Ovary (tissue), 9 donors: ENCODE results near the gene BICD2. TPM values are rescaled to one million over a fixed set of nuclear protein-coding genes. Genes with fewer than 3 reads are reported as not detected.

Experiments used
- DNase-seq, 5 donors: peaks; one replicate each; pipeline ENCODE4 v3.0.0-alpha.2; 2019 to 2020
- H3K27ac ChIP-seq, 2 donors: fragments of 200-600 bp; one replicate each; pipeline versions ENCODE4 v1.5.1 to v1.8.0; 2019 to 2022
- H3K27me3 ChIP-seq: fragments of 200-600 bp; one replicate; pipeline ENCODE4 v1.8.0; 2022
- H3K36me3 ChIP-seq: fragments of 200-600 bp; sonication (generic); one replicate; pipeline ENCODE4 v1.5.1; 2019
- H3K4me1 ChIP-seq: one replicate; pipeline ENCODE4 v1.8.1; 2013; ENCODE audit warnings: mild to moderate bottlenecking, moderate library complexity; ENCODE audit not compliant: insufficient read depth
- H3K4me3 ChIP-seq: fragments of 200-600 bp; sonication (generic); one replicate; pipeline ENCODE4 v1.5.1; 2017
- H3K9me3 ChIP-seq, 2 donors: fragments of 200-600 bp in 1 of 2; sonication (generic) in 1 of 2; one replicate each; pipeline versions ENCODE4 v1.5.1 to v1.8.1; 2013 to 2019; ENCODE audit warnings: mild to moderate bottlenecking in 1 of 2, moderate library complexity in 1 of 2
- EP300 ChIP-seq: sonication (generic); formaldehyde crosslinking; IDR thresholded peaks from one replicate; pipeline ENCODE4 v1.6.1; 2017; ENCODE audit warnings: antibody characterized with exemption
- POLR2A ChIP-seq: fragments of 450-650 bp; IDR thresholded peaks from one replicate; pipeline ENCODE4 v1.6.1; 2017; ENCODE audit warnings: antibody characterized with exemption, mild to moderate bottlenecking, moderate library complexity
- WGBS, 3 donors: extraction: QIAGEN DNeasy Blood & Tissue Kit in 1 of 3; methylation state at CpG; one replicate each; pipeline versions ENCODE4 v1.1.5 to v1.1.7; 2013 to 2017; 5-methylcytosine and 5-hydroxymethylcytosine counted together
- intact Hi-C, 4 donors: fragments of 100-400 bp; cut with DNase I; formaldehyde crosslinking; loops; one replicate each; pipeline versions ENCODE4 v1.11.0 to v1.15.1; 2022 to 2023
- polyA plus RNA-seq, 2 donors: library from polyadenylated mRNA; stranded (reverse); fragments of 200-250 nt in 1 of 2; fragments of 350-450 nt in 1 of 2; fragmentation: Illumina TruSeq in 1 of 2; extraction: RNeasy Lipid Tissue Mini Kit (QIAGEN cat#74804) in 1 of 2; gene quantifications; one replicate each; pipeline ENCODE4 v1.2.3, GENCODE V29; 2013 to 2014
- total RNA-seq, 7 donors: library from RNA; depleted of rRNA in 2 of 7; stranded (reverse); fragments of >200 nt in 2 of 7; fragmentation: NEBNext Ultra II Directional in 3 of 7; extraction: Animal tissue kit (Norgen Biotek cat#: 25700) in 3 of 7; gene quantifications; one replicate each; pipeline versions ENCODE4 v1.1.0 to v1.2.4, GENCODE V29; 2016 to 2023
- TF ChIP-seq, protein P1 (sequence below), 3 donors: fragments of 450-650 bp in 2 of 3; fragments of 200-600 bp in 1 of 3; IDR thresholded peaks; one replicate each; pipeline versions ENCODE4 v1.5.1 to v1.8.0; 2016 to 2022; ENCODE audit warnings: antibody characterized with exemption in 3 of 3, mild to moderate bottlenecking in 1 of 3
- donor health status: DM: no; HTN: no; CAD: no; lungs with moderate emphysema.
- donor health status: DM: no; HTN: no; CAD: no.
- donor health status: Bipolar disorder and iron deficiency.
- donor health status: DM: yes; HTN: yes; CAD: no.
- donor health status: DM: no; HTN: no; CAD: no.
- donor health status: DM: yes; HTN: yes; CAD: no.

BICD2 gene
- total and polyA plus RNA-seq, 9 donors: 13.9 to 28.7 (median 20.6) TPM

DNA sequence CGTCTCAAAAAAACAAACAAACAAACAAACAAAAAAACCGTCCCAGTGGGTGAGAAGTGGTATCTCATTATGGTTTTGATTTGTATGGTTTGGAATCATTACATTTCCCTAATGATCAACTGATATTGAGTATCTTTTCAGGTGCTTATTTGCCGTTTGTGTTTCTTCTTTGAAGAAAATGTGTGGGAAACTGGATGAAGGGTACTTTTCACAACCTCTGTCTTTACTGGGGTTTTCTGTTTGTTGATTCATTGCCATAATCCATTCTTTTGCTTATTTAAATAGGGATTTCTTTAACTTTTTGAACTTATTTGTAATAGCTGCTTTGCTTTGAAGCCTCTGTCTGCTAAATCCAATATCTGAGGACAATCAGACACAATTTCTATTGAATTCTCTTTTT is 9.2 kb upstream of the BICD2 start:
- peaks cover 0 to 2% of the 10 kb centered on the region in 2 donors for H3K9me3 ChIP-seq
- H3K36me3 ChIP-seq: no peaks in the 10 kb centered on the region
- H3K27ac ChIP-seq: no peak overlapping the region
- H3K4me3 ChIP-seq: no peak overlapping the region
- H3K27me3 ChIP-seq: no peaks in the 10 kb centered on the region
- 88 to 92% (median 91%) methylated on average over 3 of the region's 3 CpGs for WGBS, 3 donors
- no peak for TF ChIP-seq POLR2A
- TF ChIP-seq EP300: no peak
- TF ChIP-seq, protein P1, sequence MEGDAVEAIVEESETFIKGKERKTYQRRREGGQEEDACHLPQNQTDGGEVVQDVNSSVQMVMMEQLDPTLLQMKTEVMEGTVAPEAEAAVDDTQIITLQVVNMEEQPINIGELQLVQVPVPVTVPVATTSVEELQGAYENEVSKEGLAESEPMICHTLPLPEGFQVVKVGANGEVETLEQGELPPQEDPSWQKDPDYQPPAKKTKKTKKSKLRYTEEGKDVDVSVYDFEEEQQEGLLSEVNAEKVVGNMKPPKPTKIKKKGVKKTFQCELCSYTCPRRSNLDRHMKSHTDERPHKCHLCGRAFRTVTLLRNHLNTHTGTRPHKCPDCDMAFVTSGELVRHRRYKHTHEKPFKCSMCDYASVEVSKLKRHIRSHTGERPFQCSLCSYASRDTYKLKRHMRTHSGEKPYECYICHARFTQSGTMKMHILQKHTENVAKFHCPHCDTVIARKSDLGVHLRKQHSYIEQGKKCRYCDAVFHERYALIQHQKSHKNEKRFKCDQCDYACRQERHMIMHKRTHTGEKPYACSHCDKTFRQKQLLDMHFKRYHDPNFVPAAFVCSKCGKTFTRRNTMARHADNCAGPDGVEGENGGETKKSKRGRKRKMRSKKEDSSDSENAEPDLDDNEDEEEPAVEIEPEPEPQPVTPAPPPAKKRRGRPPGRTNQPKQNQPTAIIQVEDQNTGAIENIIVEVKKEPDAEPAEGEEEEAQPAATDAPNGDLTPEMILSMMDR (IDR thresholded peaks at IDR 0.05): no peak
- peaks cover 1% of the 10 kb centered on the region for H3K4me1 ChIP-seq
- DNase-seq: no peak
- intact Hi-C loops: no loop called here

- TF ChIP-seq, protein P1 (IDR thresholded peaks at IDR 0.05): no peak
- no peak for TF ChIP-seq POLR2A
- TF ChIP-seq EP300: no peak
- H3K4me3 ChIP-seq: no peak overlapping the region
- no peaks in the 10 kb centered on the region for H3K27me3 ChIP-seq
- 94 to 97% (median 94%) methylated on average over 5 of the region's 5 CpGs for WGBS, 3 donors
- H3K36me3 ChIP-seq: no peaks in the 10 kb centered on the region
- DNase-seq: no peak
- H3K4me1 ChIP-seq: peaks cover 1% of the 10 kb centered on the region
- intact Hi-C loops: no loop called here
- H3K27ac ChIP-seq: no peak overlapping the region
- H3K9me3 ChIP-seq: no peaks in the 10 kb centered on the region
Measured at GRCh38 chr9:92771309-92771708, 6.7 kb upstream of the BICD2 start.

DNA sequence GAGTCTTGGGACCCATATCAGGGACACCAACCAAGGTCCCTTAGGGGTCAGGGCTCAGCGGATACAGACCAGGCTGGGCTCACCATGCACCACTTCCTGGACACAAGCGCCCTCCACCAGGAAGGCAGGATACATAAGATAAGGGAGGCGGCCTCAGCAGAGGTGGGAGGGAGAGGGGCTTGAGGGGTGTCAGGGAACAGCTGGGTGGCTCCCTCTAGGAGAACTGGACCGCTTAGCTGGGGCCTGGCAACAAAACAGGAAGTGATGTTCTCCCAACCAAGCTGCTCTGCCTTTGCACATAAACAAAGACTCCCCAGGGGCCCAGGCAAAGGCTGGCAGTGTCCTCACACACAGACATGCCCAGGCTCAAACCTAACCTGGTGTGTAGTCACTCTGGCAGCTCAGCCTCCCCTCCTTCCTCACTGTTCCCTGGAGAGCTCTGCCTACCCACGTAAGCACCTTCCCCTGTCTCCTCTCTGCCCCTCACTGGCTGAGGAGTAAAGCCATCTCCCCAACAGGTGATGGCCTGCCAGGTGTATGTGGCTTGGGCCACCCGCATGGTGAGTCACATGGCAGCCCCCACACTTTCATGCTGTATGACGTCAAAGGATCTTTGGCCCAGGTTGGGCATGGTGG is 5.8 kb upstream of the BICD2 start:
- H3K27ac ChIP-seq: no peak overlapping the region
- intact Hi-C loops: no loop called here
- no peaks in the 10 kb centered on the region for H3K36me3 ChIP-seq
- TF ChIP-seq POLR2A (no peak), EP300 (no peak)
- TF ChIP-seq, protein P1 (IDR thresholded peaks at IDR 0.05): no peak
- H3K4me1 ChIP-seq: peaks cover 6% of the 10 kb centered on the region
- no peak for DNase-seq
- 62 to 68% (median 66%) methylated on average over 7 of the region's 7 CpGs for WGBS, 3 donors
- no peaks in the 10 kb centered on the region for H3K27me3 ChIP-seq
- H3K9me3 ChIP-seq: no peaks in the 10 kb centered on the region
- H3K4me3 ChIP-seq: no peak overlapping the region

- Histone ChIP-seq H3K27me3 (no peaks in the 10 kb centered on the region), H3K36me3 (no peaks in the 10 kb centered on the region), H3K27ac (no peak overlapping the region), H3K4me3 (no peak overlapping the region), H3K4me1 (peaks cover 6% of the 10 kb centered on the region), H3K9me3 (no peaks in the 10 kb centered on the region)
- DNase-seq: no peak
- TF ChIP-seq POLR2A: no peak
- TF ChIP-seq, protein P1 (IDR thresholded peaks at IDR 0.05): no peak
- TF ChIP-seq EP300: no peak
- 47 to 60% (median 56%) methylated on average over 2 of the region's 2 CpGs for WGBS, 3 donors
- intact Hi-C loops: loop anchor here in 1 of 4 donors (10.0 kb wide), 1 partner anchor 95 kb away; the partner anchor contains the start of gene IPPK
Measured at GRCh38 chr9:92769990-92770359, 5.3 kb upstream of the BICD2 start.
